ENCODE data around the gene SRCAP.

- TF ChIP-seq, protein P1, sequence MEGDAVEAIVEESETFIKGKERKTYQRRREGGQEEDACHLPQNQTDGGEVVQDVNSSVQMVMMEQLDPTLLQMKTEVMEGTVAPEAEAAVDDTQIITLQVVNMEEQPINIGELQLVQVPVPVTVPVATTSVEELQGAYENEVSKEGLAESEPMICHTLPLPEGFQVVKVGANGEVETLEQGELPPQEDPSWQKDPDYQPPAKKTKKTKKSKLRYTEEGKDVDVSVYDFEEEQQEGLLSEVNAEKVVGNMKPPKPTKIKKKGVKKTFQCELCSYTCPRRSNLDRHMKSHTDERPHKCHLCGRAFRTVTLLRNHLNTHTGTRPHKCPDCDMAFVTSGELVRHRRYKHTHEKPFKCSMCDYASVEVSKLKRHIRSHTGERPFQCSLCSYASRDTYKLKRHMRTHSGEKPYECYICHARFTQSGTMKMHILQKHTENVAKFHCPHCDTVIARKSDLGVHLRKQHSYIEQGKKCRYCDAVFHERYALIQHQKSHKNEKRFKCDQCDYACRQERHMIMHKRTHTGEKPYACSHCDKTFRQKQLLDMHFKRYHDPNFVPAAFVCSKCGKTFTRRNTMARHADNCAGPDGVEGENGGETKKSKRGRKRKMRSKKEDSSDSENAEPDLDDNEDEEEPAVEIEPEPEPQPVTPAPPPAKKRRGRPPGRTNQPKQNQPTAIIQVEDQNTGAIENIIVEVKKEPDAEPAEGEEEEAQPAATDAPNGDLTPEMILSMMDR (IDR thresholded peaks at IDR 0.05), result no peak
- TF ChIP-seq POLR2A (IDR thresholded peaks at IDR 0.05), result no peak
Observed at GRCh38 chr16:30720086-30720485, 21.1 kb downstream of the SRCAP start.
